COLO668 (cell line): ENCODE data around the gene RUNX2.
"Not testable (repeated sequence)": the region's sequence is repeated elsewhere in the genome, so short reads cannot be mapped to it uniquely, and the experiment has no call there.

Experiments used
- DNase-seq: peaks from one replicate; lab custom pipeline; 2025; ENCODE audit not compliant: unreplicated experiment; lab: John Stamatoyannopoulos, UW

RUNX2 gene

DNA sequence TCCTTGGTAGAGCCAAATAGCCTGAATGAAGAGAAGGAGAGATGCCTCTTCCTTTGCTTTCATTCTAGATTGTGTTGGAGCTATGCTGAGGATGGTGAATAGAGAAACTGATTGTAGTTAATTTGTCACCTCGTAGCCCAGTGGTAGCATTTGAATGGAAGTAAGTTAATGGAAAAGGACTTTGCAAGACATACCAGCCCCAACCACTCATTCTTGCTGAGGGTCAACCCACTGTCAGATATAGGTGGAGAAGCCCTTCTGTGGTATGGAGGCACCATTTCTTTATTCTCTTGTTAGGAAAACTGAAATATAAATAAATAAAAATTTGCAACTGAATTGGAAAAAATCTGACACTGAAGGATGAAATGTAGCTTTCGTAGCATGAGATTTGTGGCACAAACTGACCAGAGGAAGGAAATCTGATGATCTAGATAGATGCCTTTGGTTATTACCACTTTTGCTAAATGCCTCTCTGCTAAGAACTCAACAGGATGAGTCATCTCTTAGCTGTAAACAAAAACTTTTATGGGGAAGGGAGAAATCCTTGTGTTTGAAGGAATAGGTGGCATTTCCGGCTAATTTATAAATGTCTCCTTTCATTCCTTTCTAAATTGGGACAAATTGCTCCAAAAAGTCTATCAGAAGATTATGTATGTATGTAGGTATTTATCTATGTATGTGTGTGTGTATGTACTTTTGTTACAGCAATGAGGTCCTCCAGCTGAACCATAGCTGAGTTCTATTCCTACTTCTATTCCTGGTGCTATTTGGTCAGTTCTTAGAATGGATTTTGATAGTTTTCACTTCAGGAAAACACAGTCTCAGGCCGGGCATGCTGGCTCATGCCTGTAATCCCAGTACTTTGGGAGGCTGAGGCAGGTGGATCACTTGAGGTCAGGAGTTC is 126.1 kb downstream of the RUNX2 start:
- DNase-seq: no peak

- no peak for DNase-seq
Measured at GRCh38 chr6:45455408-45455807, 127.3 kb downstream of the RUNX2 start.

- no peak for DNase-seq
Measured at GRCh38 chr6:45457141-45457540, 129.0 kb downstream of the RUNX2 start.

DNA sequence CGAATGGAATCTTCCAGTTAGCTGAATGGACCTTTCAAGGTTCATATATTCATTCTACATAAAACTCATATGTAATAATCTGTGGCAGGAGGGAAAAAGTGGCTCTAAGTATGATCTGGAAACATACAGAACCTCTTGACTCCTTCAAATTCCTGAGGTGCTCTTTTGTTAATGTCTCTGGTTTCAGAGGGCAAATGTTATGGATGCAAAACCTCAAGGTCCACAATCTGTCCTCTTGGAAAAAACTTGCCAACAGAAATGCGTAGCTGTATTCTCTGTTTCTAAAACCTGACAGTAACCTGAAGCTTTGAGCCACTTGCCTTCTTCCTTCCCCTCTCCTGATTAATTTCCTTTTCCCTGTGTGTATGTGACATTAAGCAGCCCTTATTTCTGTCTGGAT is 130.5 kb downstream of the RUNX2 start:
- no peak for DNase-seq

DNA sequence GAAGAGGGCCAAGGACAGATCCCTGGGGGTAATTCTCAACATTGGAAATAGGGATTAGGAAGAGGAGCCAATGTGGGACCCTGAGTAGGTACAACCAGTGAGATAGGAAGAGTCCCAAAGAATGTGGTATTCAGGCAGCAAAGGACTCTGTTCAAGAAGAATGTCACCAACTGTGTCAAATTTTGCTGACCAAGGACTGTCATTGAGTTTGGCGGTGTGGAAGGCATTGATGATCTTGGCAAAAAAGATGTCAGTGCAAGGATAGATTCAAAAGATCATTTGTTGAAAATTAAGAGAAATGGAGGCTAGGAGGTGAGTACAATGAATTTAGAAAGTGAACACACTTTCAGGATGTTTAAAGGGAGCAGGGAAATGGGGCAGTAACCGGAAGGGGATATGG is 132.0 kb downstream of the RUNX2 start:
- DNase-seq: no peak

- DNase-seq: no peak
Measured at GRCh38 chr6:45461486-45461885, 133.4 kb downstream of the RUNX2 start.

DNA sequence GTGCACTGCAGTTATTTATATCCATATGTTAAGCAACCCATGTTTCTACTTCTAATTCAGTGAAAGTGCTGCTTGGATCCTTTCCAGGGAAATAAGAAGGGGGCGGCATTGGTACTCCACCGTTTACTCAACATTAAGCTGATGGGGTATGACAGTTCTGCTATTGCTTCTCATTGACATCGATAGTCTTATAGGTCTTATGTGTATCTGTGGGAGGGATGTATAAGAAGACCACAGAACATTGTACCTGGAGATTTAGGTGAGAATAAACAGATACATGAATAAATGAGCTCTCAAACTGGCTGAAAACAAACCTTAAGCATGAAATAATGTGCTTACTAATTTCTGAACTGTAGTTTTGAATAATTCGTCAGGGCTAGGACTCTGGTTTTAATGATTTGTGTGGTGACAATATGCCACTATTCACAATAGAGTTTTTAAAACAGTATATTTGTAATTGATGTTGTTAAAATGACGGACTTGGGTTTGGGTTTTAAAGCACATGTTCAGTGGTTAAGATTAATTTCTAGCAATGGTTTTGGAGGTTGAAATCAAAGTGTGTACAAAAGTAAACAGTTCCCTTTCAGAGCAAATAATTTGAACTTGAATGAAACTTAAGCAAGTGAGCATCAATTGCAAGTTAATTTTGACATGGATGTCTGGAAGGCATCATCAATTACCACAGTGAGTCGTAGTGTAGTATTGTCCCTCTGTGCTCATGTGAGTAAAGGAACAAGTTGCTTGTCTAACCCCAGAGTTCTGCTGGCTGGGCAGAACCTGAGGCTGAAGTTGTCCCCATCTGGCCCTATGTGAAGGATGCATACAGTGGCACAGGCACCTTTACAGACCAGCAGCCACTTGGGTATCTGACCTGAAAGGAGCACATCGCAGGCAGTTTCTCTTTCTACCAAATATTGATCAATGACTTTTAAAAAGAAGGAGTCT is 134.3 kb downstream of the RUNX2 start:
- DNase-seq: no peak

GRCh38 chr6:45464685-45465084 is 136.6 kb downstream of the RUNX2 start:
- DNase-seq: no peak

DNA sequence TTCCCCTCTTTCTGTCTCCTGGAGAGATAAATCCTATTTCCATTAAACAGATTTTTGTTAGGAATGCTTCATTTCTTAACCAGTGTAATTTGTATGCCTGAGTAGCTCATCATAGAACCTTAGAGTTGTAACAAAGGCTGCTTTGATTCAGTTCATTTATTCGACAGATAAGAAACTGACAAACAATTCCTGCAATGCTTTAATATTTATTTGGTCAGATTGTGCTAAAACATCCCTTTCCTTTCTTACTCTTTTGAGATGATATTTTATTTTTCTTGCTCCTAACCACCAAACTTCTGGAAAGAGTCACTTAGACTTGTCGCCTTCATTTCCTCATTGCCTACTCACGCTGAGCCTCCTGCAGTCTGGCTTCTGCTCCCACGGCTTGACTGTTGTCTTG is 138.6 kb downstream of the RUNX2 start:
- DNase-seq: no peak

DNA sequence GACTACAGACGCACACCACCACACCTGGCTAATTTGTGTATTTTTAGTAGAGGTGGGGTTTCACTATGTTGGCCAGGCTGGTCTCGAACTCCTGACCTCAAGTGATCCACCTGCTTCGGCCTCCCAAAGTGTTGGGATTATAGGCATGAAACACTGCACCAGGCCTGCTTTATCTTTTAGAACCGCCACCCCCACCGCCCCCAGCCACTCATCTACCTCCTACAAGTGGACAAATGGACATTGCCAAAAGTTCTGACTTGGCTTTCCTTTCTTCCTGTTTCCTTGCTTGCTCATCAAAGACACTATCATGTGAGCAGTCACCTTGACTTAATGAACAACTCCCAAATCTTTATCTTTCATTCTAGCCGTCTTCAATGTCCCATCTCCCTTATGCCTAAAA is 139.3 kb downstream of the RUNX2 start:
- DNase-seq: not testable (repeated sequence)

DNA sequence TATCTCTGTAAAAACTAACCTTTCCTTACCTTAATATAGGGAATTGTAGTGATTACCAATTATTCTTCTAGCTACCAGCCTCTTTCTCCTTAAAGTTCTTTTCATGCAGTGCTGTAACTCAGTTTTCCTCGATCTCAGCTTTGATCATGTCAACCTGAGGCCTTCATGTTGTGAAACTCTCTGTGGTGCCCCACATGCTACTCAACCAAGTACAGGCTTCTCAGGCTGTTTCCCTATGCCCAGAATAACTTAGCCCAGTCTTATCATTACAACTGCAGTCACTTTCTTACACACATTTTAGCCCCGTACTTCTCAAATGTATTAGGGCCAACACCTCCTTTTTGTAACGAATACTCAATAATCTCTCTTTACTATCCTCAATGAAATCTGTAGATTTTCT is 139.7 kb downstream of the RUNX2 start:
- DNase-seq: no peak

GRCh38 chr6:45469663-45470062 is 141.5 kb downstream of the RUNX2 start:
- DNase-seq: no peak

GRCh38 chr6:45470131-45470738 is 142.1 kb downstream of the RUNX2 start:
- no peak for DNase-seq

GRCh38 chr6:45472382-45472781 is 144.3 kb downstream of the RUNX2 start:
- no peak for DNase-seq

- peak; percentile 2 for DNase-seq
Measured at GRCh38 chr6:45473121-45473993, 145.2 kb downstream of the RUNX2 start.

DNA sequence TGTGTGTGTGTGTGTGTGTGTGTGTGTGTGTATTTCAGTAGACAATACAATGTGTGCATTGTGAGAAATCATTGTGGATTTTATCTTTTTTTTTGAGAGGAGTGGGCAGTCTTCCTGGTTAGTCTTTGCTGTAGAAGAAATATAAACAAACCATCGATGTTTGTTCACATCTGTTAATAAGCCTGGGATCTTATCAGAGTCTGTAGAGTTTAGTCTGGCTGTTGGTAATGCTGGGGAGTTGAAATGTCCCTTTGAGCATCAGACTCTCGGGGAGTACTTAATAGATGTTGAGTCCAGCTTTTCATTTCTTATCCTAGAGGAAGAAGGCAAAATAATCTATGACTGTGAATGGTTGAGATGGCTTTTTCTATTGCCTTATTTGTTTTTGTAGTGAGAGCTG is 146.2 kb downstream of the RUNX2 start:
- no peak for DNase-seq

GRCh38 chr6:45476341-45476740 is 148.2 kb downstream of the RUNX2 start:
- DNase-seq: no peak

- DNase-seq: no peak
Measured at GRCh38 chr6:45477278-45477677, 149.1 kb downstream of the RUNX2 start.

- DNase-seq: no peak
Measured at GRCh38 chr6:45477790-45478189, 149.7 kb downstream of the RUNX2 start.

GRCh38 chr6:45478240-45478639 is 150.1 kb downstream of the RUNX2 start:
- no peak for DNase-seq
